ENCODE data around the gene CACNG5.

The CACNG5 gene

GRCh38 chr17:66904760-66905624, 70.1 kb downstream of the CACNG5 start:
- TF ChIP-seq ZFX (IDR thresholded peaks at IDR 0.05), result no peak
- TF ChIP-seq, protein P1, sequence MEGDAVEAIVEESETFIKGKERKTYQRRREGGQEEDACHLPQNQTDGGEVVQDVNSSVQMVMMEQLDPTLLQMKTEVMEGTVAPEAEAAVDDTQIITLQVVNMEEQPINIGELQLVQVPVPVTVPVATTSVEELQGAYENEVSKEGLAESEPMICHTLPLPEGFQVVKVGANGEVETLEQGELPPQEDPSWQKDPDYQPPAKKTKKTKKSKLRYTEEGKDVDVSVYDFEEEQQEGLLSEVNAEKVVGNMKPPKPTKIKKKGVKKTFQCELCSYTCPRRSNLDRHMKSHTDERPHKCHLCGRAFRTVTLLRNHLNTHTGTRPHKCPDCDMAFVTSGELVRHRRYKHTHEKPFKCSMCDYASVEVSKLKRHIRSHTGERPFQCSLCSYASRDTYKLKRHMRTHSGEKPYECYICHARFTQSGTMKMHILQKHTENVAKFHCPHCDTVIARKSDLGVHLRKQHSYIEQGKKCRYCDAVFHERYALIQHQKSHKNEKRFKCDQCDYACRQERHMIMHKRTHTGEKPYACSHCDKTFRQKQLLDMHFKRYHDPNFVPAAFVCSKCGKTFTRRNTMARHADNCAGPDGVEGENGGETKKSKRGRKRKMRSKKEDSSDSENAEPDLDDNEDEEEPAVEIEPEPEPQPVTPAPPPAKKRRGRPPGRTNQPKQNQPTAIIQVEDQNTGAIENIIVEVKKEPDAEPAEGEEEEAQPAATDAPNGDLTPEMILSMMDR (conservative IDR thresholded peaks at IDR 0.05), result no peak
- H3K27ac ChIP-seq, result no peak overlapping the region

DNA sequence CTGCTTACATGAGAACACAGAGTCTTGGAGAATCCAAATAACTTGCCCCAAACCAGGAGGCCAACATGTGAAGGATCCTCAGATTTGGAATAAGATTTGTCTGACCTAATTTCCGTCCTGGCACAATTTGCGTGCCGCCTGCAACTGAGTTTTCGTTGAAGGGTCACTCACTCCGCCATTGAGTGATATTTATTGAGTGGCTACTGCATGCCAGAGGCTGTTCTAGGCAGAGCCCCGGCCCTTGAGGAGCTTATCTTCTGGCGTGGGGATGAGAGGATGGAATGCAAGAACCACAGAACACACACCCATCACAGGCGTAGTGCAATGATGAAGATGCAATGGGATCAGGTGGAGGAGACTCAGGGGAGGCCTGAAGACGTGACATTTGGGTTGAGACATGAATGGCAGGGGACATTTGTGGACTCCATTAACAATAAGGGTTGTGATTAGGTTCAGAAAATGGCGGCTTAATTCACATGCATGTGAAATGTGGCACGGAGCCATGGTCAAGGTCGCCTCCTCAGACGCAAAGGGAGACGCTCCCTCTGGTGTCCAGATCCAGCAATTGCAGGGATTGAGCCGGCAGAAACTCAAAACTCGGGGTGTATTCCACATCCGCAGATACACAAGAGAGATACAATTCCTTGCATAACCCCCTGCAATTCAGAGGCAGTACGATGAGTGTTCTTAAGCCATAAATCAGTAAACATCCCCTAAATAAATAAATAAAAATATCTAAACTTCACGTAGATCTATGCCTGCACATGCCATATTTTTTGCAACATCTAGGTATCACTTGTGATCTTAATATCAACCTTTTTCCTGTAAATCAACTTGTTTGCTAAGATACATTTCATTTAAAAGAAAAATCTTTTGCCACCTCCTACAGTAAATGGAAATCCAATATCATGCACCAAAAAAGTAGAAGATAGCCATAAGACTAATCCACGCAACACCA, 71.7 kb downstream of the CACNG5 start:
- no peak overlapping the region for H3K27ac ChIP-seq
- TF ChIP-seq ZFX (IDR thresholded peaks at IDR 0.05), result no peak
- TF ChIP-seq, protein P1 (conservative IDR thresholded peaks at IDR 0.05), result peak; percentile 94

- TF ChIP-seq, protein P1 (conservative IDR thresholded peaks at IDR 0.05), result no peak
- TF ChIP-seq ZFX (IDR thresholded peaks at IDR 0.05), result no peak
- no peak overlapping the region for H3K27ac ChIP-seq
Measured at GRCh38 chr17:66909804-66910373, 75.0 kb downstream of the CACNG5 start.

DNA sequence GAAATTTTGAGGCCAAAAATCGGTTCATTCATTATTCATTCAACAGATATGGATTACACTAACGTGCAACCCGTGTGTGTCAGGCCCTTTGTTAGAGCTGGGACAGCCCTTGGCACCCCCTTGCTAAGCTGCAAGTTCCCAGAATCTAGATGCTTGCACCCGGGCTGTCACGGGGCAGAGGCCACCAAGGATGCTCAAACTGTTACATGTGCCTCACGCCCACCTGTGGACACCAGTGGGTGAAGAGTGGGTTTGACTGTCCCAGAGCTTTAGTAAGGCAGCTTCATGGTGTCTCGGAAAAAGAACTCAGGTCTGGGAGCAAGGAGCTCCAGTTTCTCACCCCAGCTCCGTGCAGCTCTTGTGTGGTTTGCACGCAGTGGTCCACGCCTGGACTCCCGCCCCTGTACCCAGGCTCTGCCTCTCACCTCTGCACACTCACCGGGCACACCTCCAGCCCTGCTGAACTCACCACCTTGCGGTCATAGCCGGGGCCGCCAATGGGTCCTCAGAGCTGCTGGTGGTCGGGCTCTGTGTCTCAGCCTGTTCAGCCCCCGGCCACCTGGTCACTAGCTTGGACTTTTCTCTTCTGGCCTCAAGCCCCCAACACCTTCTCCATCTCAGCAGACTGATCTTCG, 75.9 kb downstream of the CACNG5 start:
- TF ChIP-seq ZFX (IDR thresholded peaks at IDR 0.05), result no peak
- TF ChIP-seq, protein P1 (conservative IDR thresholded peaks at IDR 0.05), result no peak
- no peak overlapping the region for H3K27ac ChIP-seq

DNA sequence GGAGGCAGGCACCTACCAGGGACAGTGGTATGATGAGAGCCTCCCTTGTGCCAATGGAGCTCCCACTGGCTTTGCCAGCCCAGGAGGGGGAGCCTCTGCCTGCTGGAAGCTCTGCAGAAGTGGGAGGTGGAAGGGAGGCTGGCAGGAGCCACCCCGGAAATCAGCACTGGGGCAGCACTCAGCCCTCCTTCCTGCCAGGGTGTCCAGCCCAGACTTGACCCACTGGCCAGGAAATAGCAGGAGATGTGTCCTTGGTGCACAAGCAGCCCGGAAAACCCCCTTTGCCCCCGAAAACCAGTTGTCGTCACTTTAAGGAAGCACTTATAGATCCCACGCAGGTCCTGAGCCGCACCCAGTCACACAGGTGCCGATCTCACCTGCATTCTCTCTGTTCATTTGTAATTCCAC, 80.3 kb downstream of the CACNG5 start:
- TF ChIP-seq, protein P1 (conservative IDR thresholded peaks at IDR 0.05), result peak; percentile 42; the same call in 1 of the 2 replicates
- no peak for TF ChIP-seq ZFX (IDR thresholded peaks at IDR 0.05)
- no peak overlapping the region for H3K27ac ChIP-seq

GRCh38 chr17:66915792-66916191, 80.9 kb downstream of the CACNG5 start:
- TF ChIP-seq, protein P1 (conservative IDR thresholded peaks at IDR 0.05), result no peak
- TF ChIP-seq ZFX (IDR thresholded peaks at IDR 0.05), result no peak
- no peak overlapping the region for H3K27ac ChIP-seq

All from C4-2B (cell line).